Transverse colon (tissue), 4 donors: ENCODE measurements around the gene RPL19. TPM values are rescaled to one million over a fixed set of nuclear protein-coding genes. Genes with fewer than 3 reads are reported as not detected.

Experiments used
- DNase-seq: peaks from one replicate; pipeline ENCODE4 v3.0.0-alpha.2; 2019
- H3K27ac ChIP-seq, 4 donors: fragments of 200-600 bp; sonication (generic); 2 replicates each; pipeline ENCODE4 v1.5.1; 2016 to 2018; ENCODE audit warnings: inconsistent platforms in 4 of 4
- H3K27me3 ChIP-seq: fragments of 200-600 bp; sonication (generic); 2 replicates; pipeline ENCODE4 v1.5.1; 2017; ENCODE audit warnings: inconsistent platforms
- H3K36me3 ChIP-seq, 4 donors: fragments of 200-600 bp; sonication (generic); 2 replicates each; pipeline ENCODE4 v1.5.1; 2017 to 2019; ENCODE audit warnings: inconsistent platforms in 4 of 4
- H3K4me1 ChIP-seq, 4 donors: fragments of 200-600 bp; sonication (generic); 2 replicates each; pipeline ENCODE4 v1.5.1; 2017 to 2020; ENCODE audit warnings: inconsistent platforms in 4 of 4
- H3K4me3 ChIP-seq, 4 donors: fragments of 200-600 bp; sonication (generic); 1 replicate in 1 of 4; 2 replicates in 3 of 4; pipeline versions ENCODE4 v1.5.1 to v1.6.1; 2017 to 2019; ENCODE audit warnings: inconsistent platforms in 4 of 4
- H3K9me3 ChIP-seq, 2 donors: fragments of 200-600 bp; sonication (generic); 2 replicates each; pipeline ENCODE4 v1.5.1; 2017 to 2019; ENCODE audit warnings: inconsistent platforms in 2 of 2
- EP300 ChIP-seq: sonication (generic); formaldehyde crosslinking; IDR thresholded peaks from one replicate; pipeline ENCODE4 v1.6.1; 2017; ENCODE audit warnings: antibody characterized with exemption, low read depth
- POLR2A ChIP-seq: fragments of 450-650 bp; IDR thresholded peaks from one replicate; pipeline ENCODE4 v1.6.1; 2016; ENCODE audit warnings: antibody characterized with exemption, mild to moderate bottlenecking, moderate library complexity
- POLR2AphosphoS5 ChIP-seq, 3 donors: sonication (generic); formaldehyde crosslinking; IDR thresholded peaks; one replicate each; pipeline ENCODE4 v1.6.1; 2016; ENCODE audit warnings: antibody characterized with exemption in 3 of 3
- WGBS, 2 donors: methylation state at CpG; one replicate each; pipeline ENCODE4 v1.1.5; 2018; ENCODE audit warnings: low coverage in 1 of 2; 5-methylcytosine and 5-hydroxymethylcytosine counted together
- in situ Hi-C, 4 donors: fragments of 200-750 bp; cut with MboI; loops; one replicate each; pipeline versions ENCODE4 v1.15.0 to v1.15.1; 2017; ENCODE audit warnings: low sequenced_read_pairs in 3 of 4, low pct_ligation_motif_present in 1 of 4, low pct_unique_long_range_greater_than_20kb in 1 of 4
- intact Hi-C: fragments of 100-400 bp; cut with DNase I; formaldehyde crosslinking; loops from one replicate; pipeline ENCODE4 v1.15.1; 2023; ENCODE audit warnings: low total_unique reads
- total RNA-seq, 4 donors: library from RNA; depleted of rRNA; stranded (reverse); fragments of >200 nt; gene quantifications; one replicate each; pipeline ENCODE4 v1.1.0, GENCODE V29; 2016
- TF ChIP-seq, protein P1 (sequence below), 5 experiments: fragments of 200-600 bp in 3 of 5; fragments of 450-650 bp in 2 of 5; sonication (generic) in 3 of 5; IDR thresholded peaks; 1 replicate in 2 of 5; 2 replicates in 3 of 5; pipeline ENCODE4 v1.5.1; 2016 to 2017; ENCODE audit warnings: antibody characterized with exemption in 5 of 5, inconsistent platforms in 3 of 5, mild to moderate bottlenecking in 2 of 5, moderate library complexity in 1 of 5

RPL19 gene
- total RNA-seq, 4 donors from 2014 or later: 1,146 to 2,715 (median 2,002) TPM

DNA sequence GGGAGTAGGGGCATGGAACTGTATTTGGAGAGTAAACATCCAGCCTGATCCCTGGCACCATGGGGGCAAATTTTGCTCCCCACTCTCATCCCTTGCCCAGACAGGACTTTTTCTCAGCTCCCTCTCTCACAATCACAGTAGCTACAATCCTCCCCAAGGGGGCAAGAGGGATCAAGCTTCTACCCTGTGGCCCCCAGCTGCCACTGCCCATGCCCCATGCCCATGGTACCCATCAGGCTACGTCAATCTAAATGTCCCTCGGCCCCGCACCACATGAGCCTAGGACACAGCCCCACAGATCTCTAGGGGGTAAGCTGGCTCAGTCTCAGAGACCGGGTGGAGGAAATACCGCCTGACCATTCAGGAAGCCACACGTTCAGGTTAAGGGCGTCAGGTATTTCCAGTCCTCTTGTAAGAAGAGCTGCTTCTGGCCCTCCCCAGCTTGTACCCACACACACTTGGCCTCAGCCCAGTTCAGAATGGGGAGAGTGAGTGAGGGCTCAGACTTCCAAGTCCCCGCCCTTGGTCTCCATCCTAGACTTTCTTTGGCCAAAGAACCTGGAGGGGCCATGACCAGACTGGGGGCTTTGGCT, 4.4 kb upstream of the RPL19 start:
- no peak for TF ChIP-seq EP300
- TF ChIP-seq POLR2AphosphoS5 (IDR thresholded peaks at IDR 0.05): no peak
- TF ChIP-seq, protein P1, sequence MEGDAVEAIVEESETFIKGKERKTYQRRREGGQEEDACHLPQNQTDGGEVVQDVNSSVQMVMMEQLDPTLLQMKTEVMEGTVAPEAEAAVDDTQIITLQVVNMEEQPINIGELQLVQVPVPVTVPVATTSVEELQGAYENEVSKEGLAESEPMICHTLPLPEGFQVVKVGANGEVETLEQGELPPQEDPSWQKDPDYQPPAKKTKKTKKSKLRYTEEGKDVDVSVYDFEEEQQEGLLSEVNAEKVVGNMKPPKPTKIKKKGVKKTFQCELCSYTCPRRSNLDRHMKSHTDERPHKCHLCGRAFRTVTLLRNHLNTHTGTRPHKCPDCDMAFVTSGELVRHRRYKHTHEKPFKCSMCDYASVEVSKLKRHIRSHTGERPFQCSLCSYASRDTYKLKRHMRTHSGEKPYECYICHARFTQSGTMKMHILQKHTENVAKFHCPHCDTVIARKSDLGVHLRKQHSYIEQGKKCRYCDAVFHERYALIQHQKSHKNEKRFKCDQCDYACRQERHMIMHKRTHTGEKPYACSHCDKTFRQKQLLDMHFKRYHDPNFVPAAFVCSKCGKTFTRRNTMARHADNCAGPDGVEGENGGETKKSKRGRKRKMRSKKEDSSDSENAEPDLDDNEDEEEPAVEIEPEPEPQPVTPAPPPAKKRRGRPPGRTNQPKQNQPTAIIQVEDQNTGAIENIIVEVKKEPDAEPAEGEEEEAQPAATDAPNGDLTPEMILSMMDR (IDR thresholded peaks at IDR 0.05): no peak
- TF ChIP-seq POLR2A: no peak
- peak overlapping the region in 3 of 4 donors; percentile 14 to 98 (median 96) for H3K27ac ChIP-seq
- no peaks in the 10 kb centered on the region for H3K27me3 ChIP-seq
- H3K4me3 ChIP-seq: no peak overlapping the region
- peak; percentile 29 for DNase-seq
- H3K9me3 ChIP-seq: no peaks in the 10 kb centered on the region
- no peaks in the 10 kb centered on the region for H3K36me3 ChIP-seq
- in situ Hi-C loops: no loop called here
- peaks cover 11 to 41% (median 26%) of the 10 kb centered on the region in 4 donors for H3K4me1 ChIP-seq
- 47% methylated on average over 8 of the region's 8 CpGs; no CpG with 5 or more reads in 1 of the 2 donors for WGBS, 2 donors
- intact Hi-C loops: no loop called here

DNA sequence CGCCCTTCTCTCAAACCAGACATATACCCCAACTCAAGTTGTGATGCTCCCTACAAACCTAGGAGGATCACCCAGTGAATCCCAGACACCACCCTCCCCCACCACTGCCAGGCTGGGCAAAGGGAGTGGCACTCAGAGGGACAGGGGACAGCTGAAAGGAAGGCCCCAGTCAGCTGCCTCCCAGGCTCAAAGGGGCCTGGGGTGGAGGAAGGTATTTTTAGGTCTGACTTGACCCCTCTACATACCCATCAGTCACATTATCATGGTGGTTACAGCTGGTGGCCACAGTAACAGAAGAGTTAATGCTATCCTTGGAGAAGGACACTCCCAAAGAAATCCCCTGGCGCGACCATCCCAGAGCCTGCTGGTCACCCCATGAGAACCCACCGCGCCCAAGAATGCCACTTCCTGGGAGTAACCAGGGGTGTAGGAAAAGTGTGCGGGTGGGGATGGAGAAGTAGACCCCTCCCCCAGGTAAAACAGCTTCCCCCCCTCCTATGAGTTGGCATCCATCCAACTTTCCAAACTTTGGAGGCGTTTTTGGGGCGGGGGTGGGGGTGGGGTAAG, 3.8 kb upstream of the RPL19 start:
- WGBS, 2 donors: 45% methylated on average over 8 of the region's 8 CpGs; no CpG with 5 or more reads in 1 of the 2 donors
- intact Hi-C loops: no loop called here
- Histone ChIP-seq H3K27me3 (no peaks in the 10 kb centered on the region), H3K4me1 (peaks cover 17 to 48% (median 32%) of the 10 kb centered on the region in 4 donors), H3K4me3 (peak overlapping the region; percentile 51 to 78 (median 66)), H3K36me3 (peaks cover 0 to 1% (median 0%) of the 10 kb centered on the region in 4 donors), H3K27ac (peak overlapping the region; percentile 14 to 98 (median 96)), H3K9me3 (no peaks in the 10 kb centered on the region)
- peak; percentile 24 for DNase-seq
- in situ Hi-C loops: no loop called here
- TF ChIP-seq POLR2AphosphoS5 (IDR thresholded peaks at IDR 0.05) (no peak), EP300 (no peak), POLR2A (no peak)
- TF ChIP-seq, protein P1 (IDR thresholded peaks at IDR 0.05): no peak

DNA sequence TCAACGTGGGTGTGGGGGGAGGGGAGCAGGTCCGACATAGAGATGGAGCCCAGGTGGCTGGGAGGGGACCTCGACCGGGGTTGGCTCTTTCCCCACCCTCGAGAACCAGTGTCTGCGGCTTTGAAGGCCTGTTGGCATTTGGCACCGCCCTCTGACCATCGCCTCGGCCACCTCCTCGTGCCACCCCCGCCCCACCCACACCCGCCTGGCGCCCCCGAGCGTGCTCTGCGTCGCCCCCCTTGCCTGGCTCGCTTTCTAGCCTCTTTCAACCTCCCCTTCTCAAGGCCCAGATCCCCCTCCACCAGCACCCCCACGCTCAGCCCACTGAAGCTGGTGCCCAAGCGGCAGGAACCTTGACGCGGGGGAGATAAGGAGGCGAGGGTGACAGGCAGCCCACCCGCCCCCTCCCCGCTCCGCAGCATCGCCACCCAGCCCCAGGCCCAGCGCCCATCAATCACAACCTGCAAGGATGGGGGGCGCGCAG, 3.2 kb upstream of the RPL19 start:
- peak overlapping the region; percentile 51 to 78 (median 66) for H3K4me3 ChIP-seq
- peak overlapping the region; percentile 77 to 98 (median 96) for H3K27ac ChIP-seq
- WGBS, 2 donors: 3% methylated on average over 29 of the region's 30 CpGs; no CpG with 5 or more reads in 1 of the 2 donors
- peaks cover 0 to 7% (median 2%) of the 10 kb centered on the region in 4 donors for H3K36me3 ChIP-seq
- no peak for TF ChIP-seq POLR2AphosphoS5 (IDR thresholded peaks at IDR 0.05)
- TF ChIP-seq EP300: no peak
- TF ChIP-seq POLR2A: no peak
- TF ChIP-seq, protein P1 (IDR thresholded peaks at IDR 0.05): no peak
- in situ Hi-C loops (no loop called here), intact Hi-C loops (no loop called here)
- DNase-seq: peak; percentile 53
- H3K4me1 ChIP-seq: peaks cover 22 to 53% (median 36%) of the 10 kb centered on the region in 4 donors
- no peaks in the 10 kb centered on the region for H3K9me3 ChIP-seq
- no peaks in the 10 kb centered on the region for H3K27me3 ChIP-seq

DNA sequence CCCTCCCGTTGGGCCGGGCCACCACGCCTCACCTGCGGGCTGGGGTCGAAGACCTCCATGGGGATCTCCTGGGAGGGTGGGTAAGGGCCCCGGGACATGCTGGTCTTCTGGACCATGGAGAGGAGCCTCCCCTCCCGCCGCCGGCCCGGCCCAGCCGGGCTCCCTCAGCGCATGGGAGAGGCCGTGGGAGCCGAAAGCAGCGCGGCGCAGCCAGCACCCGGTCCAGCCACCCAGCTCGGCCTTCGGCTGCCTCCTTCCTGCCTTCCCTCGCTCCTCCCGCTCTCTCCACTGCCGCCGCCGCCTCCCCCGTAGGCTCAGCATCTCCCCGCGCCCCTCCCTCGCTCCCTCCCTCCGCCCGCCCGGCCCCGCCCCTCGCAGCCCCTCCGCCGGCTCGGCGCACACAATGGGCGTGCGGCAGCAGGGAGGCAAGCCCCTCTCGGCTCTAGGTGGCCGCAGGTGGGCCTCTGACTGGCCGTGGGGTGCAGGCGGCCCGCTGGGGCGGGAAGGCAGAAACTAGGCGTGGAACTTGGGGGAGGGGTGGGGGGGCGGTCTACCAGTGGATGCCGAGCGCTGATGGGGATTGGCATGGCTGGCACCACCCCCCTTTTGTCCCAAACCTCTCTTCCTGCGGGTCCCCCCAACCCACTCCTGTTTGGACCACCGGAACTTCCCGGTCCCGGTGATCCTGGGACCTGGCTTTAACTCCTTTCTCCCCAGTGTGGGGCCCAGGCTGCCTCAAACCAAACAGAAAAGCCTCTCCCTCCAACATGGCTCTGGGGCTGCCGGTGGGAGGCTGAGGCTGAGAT, 2.5 kb upstream of the RPL19 start, which contains the start of gene CACNB1:
CACNB1 (minus strand) TSS at position 290 of the 806 bp plus-strand sequence; CDS start at position 116, 174 bp downstream.
- Histone ChIP-seq H3K4me3 (peak within 1 kb of the TSS; percentile 51 to 78 (median 66)), H3K9me3 (no peaks in the 10 kb centered on the region), H3K27ac (peak within 1 kb of the TSS; percentile 77 to 98 (median 96)), H3K36me3 (peaks cover 0 to 14% (median 6%) of the 10 kb centered on the region in 4 donors), H3K27me3 (no peaks in the 10 kb centered on the region), H3K4me1 (peaks cover 23 to 59% (median 40%) of the 10 kb centered on the region in 4 donors)
- peak; percentile 82 for DNase-seq
- no peak for TF ChIP-seq POLR2A
- TF ChIP-seq POLR2AphosphoS5 (IDR thresholded peaks at IDR 0.05): peak; percentile 37 to 67 (median 51)
- TF ChIP-seq EP300: no peak
- intact Hi-C loops: no loop called here
- in situ Hi-C loops: no loop called here
- WGBS, 2 donors: 1% methylated on average over 30 of the region's 55 CpGs; no CpG with 5 or more reads in 1 of the 2 donors
